Activated CD8-positive, alpha-beta T cell treated with anti-CD3 and anti-CD28 coated beads for 36 hours (primary cell): ENCODE measurements around the gene ZBTB26. TPM values are rescaled to one million over a fixed set of nuclear protein-coding genes. Genes with fewer than 3 reads are reported as not detected.
"Not testable (repeated sequence)": the region's sequence is repeated elsewhere in the genome, so short reads cannot be mapped to it uniquely, and the experiment has no call there.

Experiments used
- ATAC-seq: fragments of 200-7000 bp; cut with Tn5 transposase; one replicate; pipeline ENCODE4 v1.10.0; 2021; ENCODE audit warnings: mild to moderate bottlenecking, moderate library complexity
- CTCF ChIA-PET: fragments of 350-600 bp; sonication (Branson Sonifier 250); formaldehyde crosslinking; loops from one replicate; lab custom pipeline; 2021; ENCODE audit warnings: antibody characterized with exemption; lab: Charles Lee
- POLR2A ChIA-PET: fragments of 350-600 bp; sonication (Branson Sonifier 250); formaldehyde crosslinking; loops from one replicate; lab custom pipeline; 2021; ENCODE audit warnings: antibody characterized with exemption; lab: Charles Lee
- DNase-seq: peaks from one replicate; pipeline ENCODE4 v3.0.0-alpha.2; 2020
- H3K27ac Mint-ChIP-seq: one replicate; pipeline ENCODE4 v1.8.0; 2021; ENCODE audit warnings: mild to moderate bottlenecking, mixed read lengths
- H3K27me3 Mint-ChIP-seq: one replicate; pipeline ENCODE4 v1.8.0; 2021; ENCODE audit warnings: mixed read lengths
- H3K36me3 Mint-ChIP-seq: one replicate; pipeline ENCODE4 v1.8.0; 2021; ENCODE audit warnings: low read depth, mixed read lengths
- H3K4me1 Mint-ChIP-seq: one replicate; pipeline ENCODE4 v1.8.0; 2021; ENCODE audit warnings: low read depth, mixed read lengths
- H3K4me3 Mint-ChIP-seq: one replicate; pipeline ENCODE4 v1.8.0; 2021; ENCODE audit warnings: mild to moderate bottlenecking, moderate library complexity, mixed read lengths
- H3K9me3 Mint-ChIP-seq: one replicate; pipeline ENCODE4 v1.8.0; 2021; ENCODE audit warnings: mixed read lengths
- CTCF ChIP-seq: fragments of 200-600 bp; IDR thresholded peaks from one replicate; pipeline ENCODE4 v1.8.0; 2022; ENCODE audit warnings: antibody characterized with exemption, mild to moderate bottlenecking
- intact Hi-C: fragments of 100-400 bp; cut with micrococcal nuclease; formaldehyde crosslinking; loops from one replicate; pipeline ENCODE4 v1.10.0; 2022
- total RNA-seq, 2 experiments: library from RNA; stranded (reverse); gene quantifications; one replicate each; pipeline ENCODE4 v1.2.3, GENCODE V29; 2021

ZBTB26 gene
- total RNA-seq, 2 experiments from 2014 or later = 5.3 to 6.2 TPM

GRCh38 chr9:122879443-122879842 is 51.9 kb downstream of the ZBTB26 start:
- intact Hi-C loops = no loop called here
- H3K4me1 Mint-ChIP-seq = peaks cover 15% of the 10 kb centered on the region
- ChIA-PET POLR2A (interaction anchor here (0.7 kb wide), 1 partner anchor 148 kb away, joined by 3 read pairs; no protein-coding TSS in a partner anchor), CTCF (no interaction called here)
- peaks cover 27% of the 10 kb centered on the region for H3K36me3 Mint-ChIP-seq
- DNase-seq = no peak
- H3K27ac Mint-ChIP-seq = no peak overlapping the region
- TF ChIP-seq CTCF = no peak
- H3K4me3 Mint-ChIP-seq = no peak overlapping the region
- ATAC-seq = no peak
- H3K27me3 Mint-ChIP-seq = no peaks in the 10 kb centered on the region
- H3K9me3 Mint-ChIP-seq = no peaks in the 10 kb centered on the region

DNA sequence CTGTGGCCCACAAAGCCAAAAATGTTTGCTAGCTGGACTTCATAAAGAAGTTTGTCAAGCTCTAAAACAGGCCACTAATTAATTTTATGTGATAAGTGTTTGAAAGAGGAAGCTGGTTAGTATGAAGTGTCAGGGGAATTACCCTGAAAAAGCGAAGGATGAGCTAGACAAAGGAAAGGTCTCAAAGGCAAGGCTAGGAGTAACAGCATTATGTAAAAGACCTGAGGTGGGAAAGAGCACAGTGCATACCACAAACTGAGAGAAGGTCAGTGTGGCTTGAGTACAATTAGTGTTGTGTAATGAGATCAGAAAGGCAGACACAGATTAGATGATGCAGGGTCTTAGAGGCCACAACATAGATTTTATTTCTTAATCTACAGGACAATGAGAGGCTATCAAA is 55.8 kb downstream of the ZBTB26 start:
- peaks cover 26% of the 10 kb centered on the region for H3K36me3 Mint-ChIP-seq
- no peak for TF ChIP-seq CTCF
- no peak overlapping the region for H3K4me3 Mint-ChIP-seq
- DNase-seq (no peak), ATAC-seq (no peak)
- peak overlapping the region; percentile 4 for H3K27ac Mint-ChIP-seq
- ChIA-PET POLR2A (interaction anchor here (0.6 to 1.1 kb wide), 2 partner anchors 16 to 33 kb away, joined by 3 read pairs; no protein-coding TSS in a partner anchor), CTCF (interaction anchor here (1.5 to 1.6 kb wide), 2 partner anchors 14 to 40 kb away, joined by 3 to 4 read pairs; no protein-coding TSS in a partner anchor)
- no peaks in the 10 kb centered on the region for H3K9me3 Mint-ChIP-seq
- intact Hi-C loops = no loop called here
- peaks cover 8% of the 10 kb centered on the region for H3K4me1 Mint-ChIP-seq
- H3K27me3 Mint-ChIP-seq = no peaks in the 10 kb centered on the region

DNA sequence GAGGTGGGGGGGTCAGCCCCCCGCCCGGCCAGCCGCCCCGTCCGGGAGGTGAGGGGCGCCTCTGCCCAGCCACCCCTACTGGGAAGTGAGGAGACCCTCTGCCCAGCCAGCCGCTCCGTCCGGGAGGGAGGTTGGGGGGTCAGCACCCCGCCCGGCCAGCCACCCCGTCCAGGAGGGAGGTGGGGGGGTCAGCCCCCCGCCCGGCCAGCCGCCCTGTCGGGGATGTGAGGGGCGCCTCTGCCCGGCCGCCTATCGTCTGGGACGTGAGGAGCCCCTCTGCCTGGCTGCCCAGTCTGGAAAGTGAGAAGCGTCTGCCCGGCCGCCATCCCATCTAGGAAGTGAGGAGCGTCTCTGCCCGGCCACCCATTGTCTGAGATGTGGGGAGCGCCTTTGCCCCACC is 64.0 kb downstream of the ZBTB26 start:
- H3K4me3 Mint-ChIP-seq, H3K4me1 Mint-ChIP-seq, POLR2A ChIA-PET, H3K27me3 Mint-ChIP-seq, H3K9me3 Mint-ChIP-seq, ATAC-seq, H3K27ac Mint-ChIP-seq, DNase-seq, intact Hi-C loops, CTCF ChIA-PET: not testable (repeated sequence)
- H3K36me3 Mint-ChIP-seq = peaks cover 21% of the 10 kb centered on the region

GRCh38 chr9:122866079-122866478 is 65.2 kb downstream of the ZBTB26 start:
- no peaks in the 10 kb centered on the region for H3K27me3 Mint-ChIP-seq
- POLR2A ChIA-PET = interaction anchor here (0.7 kb wide), 1 partner anchor 30 kb away, joined by 3 read pairs; no protein-coding TSS in a partner anchor

More at GRCh38 chr9:122866079-122866478, 65.2 kb downstream of the ZBTB26 start:
- no peaks in the 10 kb centered on the region for H3K4me1 Mint-ChIP-seq
- no peaks in the 10 kb centered on the region for H3K9me3 Mint-ChIP-seq
- intact Hi-C loops = no loop called here
- H3K4me3 Mint-ChIP-seq = no peak overlapping the region
- no peak for ATAC-seq
- CTCF ChIA-PET = no interaction called here
- H3K36me3 Mint-ChIP-seq = peaks cover 18% of the 10 kb centered on the region
- no peak overlapping the region for H3K27ac Mint-ChIP-seq
- no peak for TF ChIP-seq CTCF
- no peak for DNase-seq

Other genes starting within 250 kb of the ZBTB26 start
- not detected for gene OR1L4, start 207.5 kb downstream of the ZBTB26 start, total RNA-seq
- not detected for gene OR1L6, start 189.2 kb downstream of the ZBTB26 start, total RNA-seq
- not detected for gene OR5C1, start 142.6 kb downstream of the ZBTB26 start, total RNA-seq
- gene OR1K1, start 131.4 kb downstream of the ZBTB26 start, total RNA-seq = not detected
- gene PDCL, start 102.9 kb downstream of the ZBTB26 start, total RNA-seq = 10 to 100 TPM; 16.1 to 16.5 TPM
- gene RC3H2, start 26.2 kb downstream of the ZBTB26 start, total RNA-seq = 10 to 100 TPM; 22.7 to 22.8 TPM
- gene ZBTB6, start 18.2 kb downstream of the ZBTB26 start, total RNA-seq = 1 to 10 TPM; 9.7 to 9.8 TPM
- 10 to 100 TPM; 19.8 to 22.0 TPM for gene RABGAP1, start 9.5 kb upstream of the ZBTB26 start, total RNA-seq
- under 1 TPM in 1 of 2 experiments, not detected in 1; 0.45 TPM for gene GPR21, start 102.2 kb upstream of the ZBTB26 start, total RNA-seq